Suprapubic skin (tissue), 4 donors: ENCODE data around the gene SIRPA. TPM values are rescaled to one million over a fixed set of nuclear protein-coding genes. Genes with fewer than 3 reads are reported as not detected.
A peak's percentile ranks its signal among the peaks of the same experiment; 100 is the strongest.

Experiments used
- DNase-seq, 2 donors: peaks; one replicate each; pipeline ENCODE4 v3.0.0-alpha.2; 2019; ENCODE audit warnings: low spot score in 2 of 2
- H3K27ac ChIP-seq: fragments of 200-600 bp; sonication (generic); one replicate; pipeline ENCODE4 v1.5.1; 2019
- H3K27me3 ChIP-seq: fragments of 200-600 bp; sonication (generic); one replicate; pipeline ENCODE4 v1.5.1; 2019
- H3K36me3 ChIP-seq: fragments of 200-600 bp; sonication (generic); one replicate; pipeline ENCODE4 v1.5.1; 2019
- H3K4me1 ChIP-seq: fragments of 200-600 bp; sonication (generic); one replicate; pipeline ENCODE4 v1.5.1; 2019
- H3K4me3 ChIP-seq: fragments of 200-600 bp; sonication (generic); one replicate; pipeline ENCODE4 v1.5.1; 2019; ENCODE audit warnings: mild to moderate bottlenecking
- H3K9me3 ChIP-seq: fragments of 200-600 bp; sonication (generic); one replicate; pipeline ENCODE4 v1.5.1; 2019
- CTCF ChIP-seq, 2 donors: fragments of 200-600 bp in 1 of 2; fragments of 450-650 bp in 1 of 2; sonication (generic) in 1 of 2; IDR thresholded peaks; one replicate each; pipeline ENCODE4 v1.5.1; 2016 to 2019; ENCODE audit warnings: antibody characterized with exemption in 2 of 2, mild to moderate bottlenecking in 1 of 2, moderate library complexity in 1 of 2
- EP300 ChIP-seq: sonication (generic); formaldehyde crosslinking; IDR thresholded peaks from one replicate; pipeline ENCODE4 v1.6.1; 2017; ENCODE audit warnings: antibody characterized with exemption
- POLR2A ChIP-seq, 2 donors: fragments of 450-650 bp; IDR thresholded peaks; one replicate each; pipeline ENCODE4 v1.6.1; 2017; ENCODE audit warnings: antibody characterized with exemption in 2 of 2, mild to moderate bottlenecking in 2 of 2, moderate library complexity in 2 of 2
- POLR2AphosphoS5 ChIP-seq, 3 donors: sonication (generic); formaldehyde crosslinking; IDR thresholded peaks; one replicate each; pipeline ENCODE4 v1.6.1; 2017; ENCODE audit warnings: antibody characterized with exemption in 3 of 3
- WGBS: methylation state at CpG from one replicate; pipeline ENCODE4 v1.1.5; 2018; 5-methylcytosine and 5-hydroxymethylcytosine counted together
- total RNA-seq, 4 donors: library from RNA; depleted of rRNA; stranded (reverse); fragments of >200 nt; gene quantifications; one replicate each; pipeline ENCODE4 v1.1.0, GENCODE V29; 2016

SIRPA gene
- total RNA-seq, 4 donors from 2014 or later, result 30.3 to 53.3 (median 47.3) TPM

- TF ChIP-seq POLR2A (IDR thresholded peaks at IDR 0.05), result no peak
- TF ChIP-seq EP300, result no peak
- TF ChIP-seq POLR2AphosphoS5 (IDR thresholded peaks at IDR 0.05), result no peak
- TF ChIP-seq CTCF (IDR thresholded peaks at IDR 0.05), result no peak
- H3K4me3 ChIP-seq, result no peak overlapping the region
- no peak for DNase-seq
- H3K4me1 ChIP-seq, result peaks cover 57% of the 10 kb centered on the region
- WGBS, result 80% methylated on average over 4 of the region's 4 CpGs
- H3K27ac ChIP-seq, result no peak overlapping the region
- peaks cover 26% of the 10 kb centered on the region for H3K36me3 ChIP-seq
- no peaks in the 10 kb centered on the region for H3K9me3 ChIP-seq
- H3K27me3 ChIP-seq, result no peaks in the 10 kb centered on the region
Observed at GRCh38 chr20:1939270-1939595, 44.0 kb downstream of the SIRPA start.

- no peaks in the 10 kb centered on the region for H3K9me3 ChIP-seq
- DNase-seq, result no peak
- TF ChIP-seq CTCF (IDR thresholded peaks at IDR 0.05) (no peak), POLR2A (IDR thresholded peaks at IDR 0.05) (no peak), POLR2AphosphoS5 (IDR thresholded peaks at IDR 0.05) (no peak), EP300 (no peak)
- H3K27me3 ChIP-seq, result no peaks in the 10 kb centered on the region
- peaks cover 23% of the 10 kb centered on the region for H3K36me3 ChIP-seq
- H3K27ac ChIP-seq, result no peak overlapping the region
- H3K4me3 ChIP-seq, result no peak overlapping the region
- 56% methylated on average over 5 of the region's 5 CpGs for WGBS
- H3K4me1 ChIP-seq, result peaks cover 55% of the 10 kb centered on the region
Observed at GRCh38 chr20:1940581-1940980, 45.4 kb downstream of the SIRPA start.

- Histone ChIP-seq H3K4me1 (peaks cover 61% of the 10 kb centered on the region), H3K4me3 (no peak overlapping the region), H3K36me3 (peaks cover 20% of the 10 kb centered on the region), H3K27me3 (no peaks in the 10 kb centered on the region), H3K27ac (no peak overlapping the region), H3K9me3 (no peaks in the 10 kb centered on the region)
- DNase-seq, result peak in 1 of 2 donors; percentile 69
- WGBS, result 39% methylated on average over 5 of the region's 8 CpGs
- TF ChIP-seq POLR2A (IDR thresholded peaks at IDR 0.05) (no peak), EP300 (no peak), CTCF (IDR thresholded peaks at IDR 0.05) (no peak), POLR2AphosphoS5 (IDR thresholded peaks at IDR 0.05) (no peak)
Observed at GRCh38 chr20:1941226-1941625, 46.0 kb downstream of the SIRPA start.

- Histone ChIP-seq H3K36me3 (peaks cover 13% of the 10 kb centered on the region), H3K4me3 (no peak overlapping the region), H3K27me3 (no peaks in the 10 kb centered on the region), H3K27ac (peak overlapping the region; percentile 68), H3K4me1 (peaks cover 69% of the 10 kb centered on the region), H3K9me3 (no peaks in the 10 kb centered on the region)
- 86% methylated on average over 7 of the region's 7 CpGs for WGBS
- TF ChIP-seq CTCF (IDR thresholded peaks at IDR 0.05) (no peak), POLR2A (IDR thresholded peaks at IDR 0.05) (no peak), EP300 (no peak), POLR2AphosphoS5 (IDR thresholded peaks at IDR 0.05) (no peak)
- DNase-seq, result peak in 1 of 2 donors; percentile 63
Observed at GRCh38 chr20:1942061-1942460, 46.9 kb downstream of the SIRPA start.

GRCh38 chr20:1942486-1943274, 47.5 kb downstream of the SIRPA start:
- Histone ChIP-seq H3K4me3 (no peak overlapping the region), H3K4me1 (peaks cover 73% of the 10 kb centered on the region), H3K36me3 (peaks cover 7% of the 10 kb centered on the region), H3K27me3 (no peaks in the 10 kb centered on the region), H3K9me3 (no peaks in the 10 kb centered on the region), H3K27ac (peak overlapping the region; percentile 68)
- DNase-seq, result peak; percentile 53 to 55
- TF ChIP-seq EP300 (no peak), POLR2AphosphoS5 (IDR thresholded peaks at IDR 0.05) (no peak), POLR2A (IDR thresholded peaks at IDR 0.05) (no peak), CTCF (IDR thresholded peaks at IDR 0.05) (no peak)
- 64% methylated on average over 13 of the region's 13 CpGs for WGBS
